Chondrocyte (in vitro differentiated cells): ENCODE measurements around the gene RPS27. TPM values are rescaled to one million over a fixed set of nuclear protein-coding genes. Genes with fewer than 3 reads are reported as not detected.

Experiments
- DNase-seq: peaks from one replicate; pipeline ENCODE4 v3.0.0; 2021; ENCODE audit warnings: mixed read lengths, low spot score
- H3K27ac Mint-ChIP-seq: one replicate; pipeline ENCODE4 v1.8.0; 2021; ENCODE audit warnings: mild to moderate bottlenecking, moderate library complexity, mixed read lengths; ENCODE audit not compliant: unreplicated experiment
- H3K27me3 Mint-ChIP-seq: 2 replicates; pipeline ENCODE4 v1.8.0; 2021; ENCODE audit warnings: low read depth, mixed read lengths
- H3K36me3 Mint-ChIP-seq: 2 replicates; pipeline ENCODE4 v1.8.0; 2021; ENCODE audit warnings: low read depth, mixed read lengths
- H3K4me1 Mint-ChIP-seq: 2 replicates; pipeline ENCODE4 v1.8.0; 2021; ENCODE audit warnings: low read depth, mild to moderate bottlenecking, mixed read lengths
- H3K4me3 Mint-ChIP-seq: one replicate; pipeline ENCODE4 v1.8.0; 2021; ENCODE audit warnings: mild to moderate bottlenecking, moderate library complexity, mixed read lengths; ENCODE audit not compliant: unreplicated experiment
- H3K9me3 Mint-ChIP-seq: 2 replicates; pipeline ENCODE4 v1.8.0; 2021; ENCODE audit warnings: low read depth, mixed read lengths
- total RNA-seq: library from RNA; stranded (reverse); gene quantifications from 3 replicates; pipeline ENCODE4 v1.2.1, GENCODE V29; 2021
- TF ChIP-seq, protein P1 (sequence below): fragments of 200-600 bp; sonication (generic); IDR thresholded peaks from 2 replicates; pipeline ENCODE4 v1.5.0; 2021; ENCODE audit warnings: antibody characterized with exemption, mild to moderate bottlenecking, moderate library complexity

The RPS27 gene
- total RNA-seq, 1 donor from 2014 or later, result 951 TPM

DNA sequence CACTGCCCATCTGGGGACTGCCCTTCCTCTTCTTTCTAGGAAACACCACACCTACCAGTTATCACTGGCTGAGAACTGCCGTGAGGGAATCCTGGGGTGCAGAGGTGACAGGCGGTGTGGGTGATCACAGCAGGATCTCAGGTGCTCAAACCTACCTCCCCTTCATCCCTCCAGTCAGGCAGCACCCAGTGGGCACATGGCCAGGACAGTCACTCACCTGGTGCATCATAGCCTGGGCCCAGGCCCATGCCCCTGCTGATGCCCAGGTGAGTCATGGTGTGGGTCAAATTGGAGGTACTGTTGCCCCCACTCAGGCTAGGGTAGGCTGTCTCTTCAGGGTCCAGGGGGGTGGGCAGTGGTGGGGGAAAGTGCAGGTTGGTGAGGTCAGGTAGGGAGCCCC is 38.8 kb upstream of the RPS27 start:
- Mint-ChIP-seq H3K36me3 (peaks cover 23% of the 10 kb centered on the region), H3K4me1 (peaks cover 13% of the 10 kb centered on the region), H3K27me3 (no peaks in the 10 kb centered on the region), H3K27ac (no peak overlapping the region), H3K9me3 (no peaks in the 10 kb centered on the region), H3K4me3 (no peak overlapping the region)
- DNase-seq, result no peak
- TF ChIP-seq, protein P1, sequence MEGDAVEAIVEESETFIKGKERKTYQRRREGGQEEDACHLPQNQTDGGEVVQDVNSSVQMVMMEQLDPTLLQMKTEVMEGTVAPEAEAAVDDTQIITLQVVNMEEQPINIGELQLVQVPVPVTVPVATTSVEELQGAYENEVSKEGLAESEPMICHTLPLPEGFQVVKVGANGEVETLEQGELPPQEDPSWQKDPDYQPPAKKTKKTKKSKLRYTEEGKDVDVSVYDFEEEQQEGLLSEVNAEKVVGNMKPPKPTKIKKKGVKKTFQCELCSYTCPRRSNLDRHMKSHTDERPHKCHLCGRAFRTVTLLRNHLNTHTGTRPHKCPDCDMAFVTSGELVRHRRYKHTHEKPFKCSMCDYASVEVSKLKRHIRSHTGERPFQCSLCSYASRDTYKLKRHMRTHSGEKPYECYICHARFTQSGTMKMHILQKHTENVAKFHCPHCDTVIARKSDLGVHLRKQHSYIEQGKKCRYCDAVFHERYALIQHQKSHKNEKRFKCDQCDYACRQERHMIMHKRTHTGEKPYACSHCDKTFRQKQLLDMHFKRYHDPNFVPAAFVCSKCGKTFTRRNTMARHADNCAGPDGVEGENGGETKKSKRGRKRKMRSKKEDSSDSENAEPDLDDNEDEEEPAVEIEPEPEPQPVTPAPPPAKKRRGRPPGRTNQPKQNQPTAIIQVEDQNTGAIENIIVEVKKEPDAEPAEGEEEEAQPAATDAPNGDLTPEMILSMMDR, result no peak

GRCh38 chr1:153953859-153954365 is 36.6 kb upstream of the RPS27 start:
- H3K9me3 Mint-ChIP-seq, result no peaks in the 10 kb centered on the region
- TF ChIP-seq, protein P1, result no peak
- H3K27ac Mint-ChIP-seq, result no peak overlapping the region
- peaks cover 20% of the 10 kb centered on the region for H3K36me3 Mint-ChIP-seq
- peaks cover 25% of the 10 kb centered on the region for H3K4me1 Mint-ChIP-seq
- no peaks in the 10 kb centered on the region for H3K27me3 Mint-ChIP-seq
- no peak for DNase-seq
- H3K4me3 Mint-ChIP-seq, result no peak overlapping the region

GRCh38 chr1:153954826-153955225 is 35.7 kb upstream of the RPS27 start:
- H3K9me3 Mint-ChIP-seq, result no peaks in the 10 kb centered on the region
- H3K4me1 Mint-ChIP-seq, result peaks cover 31% of the 10 kb centered on the region
- H3K4me3 Mint-ChIP-seq, result no peak overlapping the region
- no peaks in the 10 kb centered on the region for H3K27me3 Mint-ChIP-seq
- no peak for DNase-seq
- H3K27ac Mint-ChIP-seq, result no peak overlapping the region
- H3K36me3 Mint-ChIP-seq, result peaks cover 19% of the 10 kb centered on the region
- TF ChIP-seq, protein P1, result no peak

DNA sequence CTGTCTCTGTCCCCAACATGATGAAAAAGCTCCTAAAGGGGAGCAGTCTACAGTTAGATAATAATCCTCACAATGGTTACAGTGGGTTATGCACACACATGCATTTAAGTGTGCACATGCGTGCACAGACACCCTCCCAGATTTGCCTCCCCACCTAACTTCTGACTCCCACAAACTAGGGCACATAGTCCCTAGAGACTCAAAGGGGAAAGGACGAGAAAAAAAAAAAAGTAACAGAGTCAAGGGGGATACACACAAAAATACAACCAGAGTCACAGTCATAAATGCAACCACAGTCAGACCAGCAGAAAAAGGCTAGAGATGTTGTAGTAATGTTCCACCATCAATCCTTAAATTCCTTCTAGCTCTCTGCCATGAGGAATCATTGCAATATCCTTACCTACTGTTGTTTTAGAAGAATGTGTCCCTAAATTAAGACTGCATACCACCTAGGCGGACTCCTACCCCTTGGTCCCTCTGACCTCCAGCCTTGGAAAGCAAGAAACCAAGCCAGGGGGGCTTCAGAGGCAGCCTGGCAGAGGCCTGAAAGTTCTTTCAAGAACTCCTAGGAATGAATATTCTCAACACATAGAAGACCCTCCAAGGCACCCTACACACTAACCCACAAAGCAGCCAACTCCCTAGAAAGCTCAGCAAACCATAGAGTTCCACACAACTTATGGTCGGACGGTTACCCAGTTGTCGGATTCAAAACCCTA is 33.4 kb upstream of the RPS27 start:
- Mint-ChIP-seq H3K4me1 (peaks cover 44% of the 10 kb centered on the region), H3K27me3 (no peaks in the 10 kb centered on the region), H3K4me3 (peak overlapping the region; percentile 98), H3K27ac (peak overlapping the region; percentile 97), H3K36me3 (peaks cover 8% of the 10 kb centered on the region), H3K9me3 (no peaks in the 10 kb centered on the region)
- TF ChIP-seq, protein P1, result no peak
- DNase-seq, result no peak

GRCh38 chr1:153957744-153958110 is 32.8 kb upstream of the RPS27 start:
- Mint-ChIP-seq H3K4me1 (peaks cover 50% of the 10 kb centered on the region), H3K27me3 (no peaks in the 10 kb centered on the region), H3K9me3 (no peaks in the 10 kb centered on the region), H3K27ac (peak overlapping the region; percentile 97), H3K4me3 (peak overlapping the region; percentile 98), H3K36me3 (peaks cover 8% of the 10 kb centered on the region)
- TF ChIP-seq, protein P1, result no peak
- no peak for DNase-seq
